ENCODE data around the gene PI4K2B. TPM values are rescaled to one million over a fixed set of nuclear protein-coding genes. Genes with fewer than 3 reads are reported as not detected.
"Not testable (repeated sequence)": the region's sequence is repeated elsewhere in the genome, so short reads cannot be mapped to it uniquely, and the experiment has no call there.

PI4K2B gene
- total RNA-seq, 1 experiment from 2014 or later: 10.3 TPM

DNA sequence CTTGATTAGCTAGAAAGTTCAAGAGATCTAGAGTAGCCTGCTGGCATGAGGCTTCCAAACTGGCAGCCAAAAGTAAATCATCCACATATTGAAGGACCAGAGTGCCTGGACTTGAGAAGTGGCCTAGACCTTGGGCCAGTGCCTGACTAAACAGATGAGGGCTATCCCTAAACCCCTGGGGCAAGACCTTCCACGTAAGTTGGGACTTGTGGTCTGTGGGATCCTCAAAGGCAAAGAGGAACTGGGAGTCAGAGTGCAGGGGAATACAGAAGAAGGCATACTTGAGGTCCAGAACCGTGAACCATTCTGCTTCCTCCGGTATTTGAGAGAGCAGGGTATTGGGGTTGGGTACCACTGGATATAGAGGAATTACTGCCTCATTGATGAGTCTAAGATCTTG, 8.4 kb downstream of the PI4K2B start:
- H3K4ac ChIP-seq (ENCODE audit: low read depth, low read length); H3K4me2 ChIP-seq (ENCODE audit: insufficient read depth, insufficient read length, low read length); H3K79me2 ChIP-seq (ENCODE audit: insufficient read depth, low read length); H3K9me3 ChIP-seq (ENCODE audit: control insufficient read depth, low read depth, low read length); H4K8ac ChIP-seq (replicated peaks; ENCODE audit: insufficient read length, low read depth, low read length); H2AFZ ChIP-seq (ENCODE audit: low read length); DNase-seq; H4K5ac ChIP-seq (ENCODE audit: insufficient read length, low read depth, low read length); H3K56ac ChIP-seq (ENCODE audit: insufficient read length, low read depth, low read length); H3K27ac ChIP-seq (ENCODE audit: insufficient read length, low read depth, low read length); H3K14ac ChIP-seq (ENCODE audit: insufficient read depth, low read length); H2BK12ac ChIP-seq (ENCODE audit: insufficient read length, low read depth, low read length); H3K27me3 Mint-ChIP-seq (ENCODE audit: low read depth); H2BK5ac ChIP-seq (ENCODE audit: insufficient read length, low read length); H2AK5ac ChIP-seq (ENCODE audit: insufficient read length, low read length); H3K27ac Mint-ChIP-seq; H3K9ac ChIP-seq (ENCODE audit: extremely low read depth, insufficient read length, low read length); H3T11ph ChIP-seq (ENCODE audit: low read length); H3K18ac ChIP-seq (ENCODE audit: insufficient read length, low read depth, low read length); H3K79me1 ChIP-seq (ENCODE audit: insufficient read depth, low read depth, low read length, poor library complexity, severe bottlenecking); H2BK120ac ChIP-seq (ENCODE audit: low read depth, low read length, poor library complexity, severe bottlenecking); H4K91ac ChIP-seq (ENCODE audit: insufficient read length, low read depth, low read length); H3K4me1 ChIP-seq (ENCODE audit: insufficient read depth, low read length); H2BK15ac ChIP-seq (ENCODE audit: low read depth, low read length); H3K27me3 ChIP-seq (ENCODE audit: insufficient read depth, low read length); H2BK20ac ChIP-seq (ENCODE audit: low read depth, low read length, poor library complexity, severe bottlenecking); H3K23ac ChIP-seq (ENCODE audit: insufficient read length, low read depth, low read length); H3K4me3 Mint-ChIP-seq; H3K23me2 ChIP-seq (ENCODE audit: insufficient read length, low read depth, low read length, poor library complexity, severe bottlenecking); H4K20me1 ChIP-seq (ENCODE audit: control insufficient read depth, insufficient read depth, insufficient read length): not testable (repeated sequence)
- peaks cover 18 to 28% (median 23%) of the 10 kb centered on the region in 3 experiments for H3K36me3 Mint-ChIP-seq (ENCODE audit: insufficient read depth in 1 of 3, low read depth in 3 of 3)
- H3K9me3 Mint-ChIP-seq: peaks cover 0 to 11% of the 10 kb centered on the region in 2 experiments; a peak in 3 of 5 replicates
- WGBS (ENCODE audit: extremely low coverage, insufficient read length, low lambda C conversion rate): no CpG with 5 or more reads among the region's 3 CpGs
- peaks cover 22 to 25% of the 10 kb centered on the region in 2 experiments for H3K4me1 Mint-ChIP-seq

Measured in H9 (cell line).